Skeletal muscle satellite cell (primary cell): ENCODE data around the gene ANKRD28.
A peak's percentile ranks its signal among the peaks of the same experiment; 100 is the strongest.

Experiments used
- H3K27me3 ChIP-seq: 2 replicates; pipeline ENCODE4 v1.7.0; 2013; ENCODE audit warnings: low read length; ENCODE audit not compliant: control insufficient read depth, insufficient read depth
- H3K36me3 ChIP-seq: 2 replicates; pipeline ENCODE4 v1.7.0; 2013; ENCODE audit warnings: mild to moderate bottlenecking, control low read depth, low read length; ENCODE audit not compliant: insufficient read depth
- H3K4me1 ChIP-seq: 2 replicates; pipeline ENCODE4 v1.7.0; 2013; ENCODE audit warnings: low read length; ENCODE audit not compliant: control insufficient read depth, insufficient read depth
- H3K4me2 ChIP-seq: 2 replicates; pipeline ENCODE4 v1.7.0; 2013; ENCODE audit warnings: mild to moderate bottlenecking, low read length
- H3K4me3 ChIP-seq: 2 replicates; pipeline ENCODE4 v1.7.0; 2013; ENCODE audit warnings: low read length
- H3K9ac ChIP-seq: 2 replicates; pipeline ENCODE4 v1.7.0; 2013; ENCODE audit warnings: mild to moderate bottlenecking, low read depth, low read length, moderate library complexity
- H3K9me3 ChIP-seq: replicated peaks from 2 replicates; pipeline ENCODE4 v1.7.0; 2013; ENCODE audit warnings: mild to moderate bottlenecking, control low read depth, low read length

Gene ANKRD28

GRCh38 chr3:15645740-15646501 lies 151.9 kb downstream of the ANKRD28 start:
- H3K4me1 ChIP-seq: peaks cover 40% of the 10 kb centered on the region
- H3K27me3 ChIP-seq: no peaks in the 10 kb centered on the region
- peak overlapping the region; percentile 4 for H3K4me3 ChIP-seq
- peak overlapping the region; percentile 66 for H3K4me2 ChIP-seq
- no peaks in the 10 kb centered on the region for H3K9me3 ChIP-seq
- peak overlapping the region; percentile 82 for H3K9ac ChIP-seq
- no peaks in the 10 kb centered on the region for H3K36me3 ChIP-seq

GRCh38 chr3:15645246-15645645 lies 152.5 kb downstream of the ANKRD28 start:
- H3K9ac ChIP-seq: peak overlapping the region; percentile 82
- no peaks in the 10 kb centered on the region for H3K36me3 ChIP-seq
- H3K9me3 ChIP-seq: no peaks in the 10 kb centered on the region
- no peak overlapping the region for H3K4me3 ChIP-seq
- peaks cover 40% of the 10 kb centered on the region for H3K4me1 ChIP-seq
- H3K4me2 ChIP-seq: peak overlapping the region; percentile 66
- no peaks in the 10 kb centered on the region for H3K27me3 ChIP-seq

- Histone ChIP-seq H3K9me3 (no peaks in the 10 kb centered on the region), H3K4me1 (peaks cover 50% of the 10 kb centered on the region), H3K4me3 (no peak overlapping the region), H3K27me3 (no peaks in the 10 kb centered on the region), H3K4me2 (no peak overlapping the region), H3K9ac (no peak overlapping the region), H3K36me3 (no peaks in the 10 kb centered on the region)
These were observed 158.9 kb downstream of the ANKRD28 start for GRCh38 chr3:15638891-15639262.

GRCh38 chr3:15638193-15638890 lies 159.4 kb downstream of the ANKRD28 start:
- Histone ChIP-seq H3K4me3 (no peak overlapping the region), H3K4me2 (no peak overlapping the region), H3K36me3 (no peaks in the 10 kb centered on the region), H3K9me3 (no peaks in the 10 kb centered on the region), H3K27me3 (no peaks in the 10 kb centered on the region), H3K9ac (peak overlapping the region; percentile 64), H3K4me1 (peaks cover 55% of the 10 kb centered on the region)

GRCh38 chr3:15637131-15637951 lies 160.4 kb downstream of the ANKRD28 start:
- Histone ChIP-seq H3K4me3 (no peak overlapping the region), H3K4me2 (no peak overlapping the region), H3K4me1 (peaks cover 58% of the 10 kb centered on the region), H3K9ac (peak overlapping the region; percentile 64), H3K36me3 (no peaks in the 10 kb centered on the region), H3K27me3 (no peaks in the 10 kb centered on the region), H3K9me3 (no peaks in the 10 kb centered on the region)

GRCh38 chr3:15636028-15636709 lies 161.6 kb downstream of the ANKRD28 start:
- H3K9me3 ChIP-seq: no peaks in the 10 kb centered on the region
- H3K4me3 ChIP-seq: peak overlapping the region; percentile 46
- no peaks in the 10 kb centered on the region for H3K27me3 ChIP-seq
- H3K36me3 ChIP-seq: no peaks in the 10 kb centered on the region
- peak overlapping the region; percentile 82 for H3K9ac ChIP-seq
- peaks cover 69% of the 10 kb centered on the region for H3K4me1 ChIP-seq
- H3K4me2 ChIP-seq: peak overlapping the region; percentile 65

GRCh38 chr3:15635121-15635661 lies 162.6 kb downstream of the ANKRD28 start:
- peaks cover 78% of the 10 kb centered on the region for H3K4me1 ChIP-seq
- peak overlapping the region; percentile 46 for H3K4me3 ChIP-seq
- H3K36me3 ChIP-seq: no peaks in the 10 kb centered on the region
- H3K9ac ChIP-seq: peak overlapping the region; percentile 82
- no peaks in the 10 kb centered on the region for H3K27me3 ChIP-seq
- peak overlapping the region; percentile 65 for H3K4me2 ChIP-seq
- no peaks in the 10 kb centered on the region for H3K9me3 ChIP-seq

- Histone ChIP-seq H3K4me3 (no peak overlapping the region), H3K9ac (peak overlapping the region; percentile 82), H3K36me3 (no peaks in the 10 kb centered on the region), H3K9me3 (no peaks in the 10 kb centered on the region), H3K27me3 (no peaks in the 10 kb centered on the region), H3K4me1 (peaks cover 83% of the 10 kb centered on the region), H3K4me2 (peak overlapping the region; percentile 65)
These were observed 163.1 kb downstream of the ANKRD28 start for GRCh38 chr3:15634671-15635070.

GRCh38 chr3:15633766-15634598 lies 163.8 kb downstream of the ANKRD28 start:
- peak overlapping the region; percentile 82 for H3K9ac ChIP-seq
- no peak overlapping the region for H3K4me3 ChIP-seq
- no peaks in the 10 kb centered on the region for H3K36me3 ChIP-seq
- peaks cover 82% of the 10 kb centered on the region for H3K4me1 ChIP-seq
- peak overlapping the region; percentile 65 for H3K4me2 ChIP-seq
- no peaks in the 10 kb centered on the region for H3K9me3 ChIP-seq
- no peaks in the 10 kb centered on the region for H3K27me3 ChIP-seq

- no peak overlapping the region for H3K4me3 ChIP-seq
- H3K4me2 ChIP-seq: no peak overlapping the region
- H3K36me3 ChIP-seq: no peaks in the 10 kb centered on the region
- H3K9me3 ChIP-seq: no peaks in the 10 kb centered on the region
- peak overlapping the region; percentile 82 for H3K9ac ChIP-seq
- no peaks in the 10 kb centered on the region for H3K27me3 ChIP-seq
- peaks cover 74% of the 10 kb centered on the region for H3K4me1 ChIP-seq
These were observed 164.6 kb downstream of the ANKRD28 start for GRCh38 chr3:15633159-15633558.
